GM18858 (cell line): ENCODE data around the gene PHKG1.
"Not testable (repeated sequence)": the region's sequence is repeated elsewhere in the genome, so short reads cannot be mapped to it uniquely, and the experiment has no call there.

Experiments
- ATAC-seq: cut with Tn5 transposase; IDR thresholded peaks from one replicate; pipeline ENCODE4 v1.9.1; 2021; ENCODE audit not compliant: unreplicated experiment

The PHKG1 gene

GRCh38 chr7:56083150-56083785 lies 9.5 kb downstream of the PHKG1 start:
- ATAC-seq, result no peak

GRCh38 chr7:56081626-56082340 lies 11.0 kb downstream of the PHKG1 start:
- ATAC-seq, result no peak

- not testable (repeated sequence) for ATAC-seq
Measured at GRCh38 chr7:56080726-56081435, 11.9 kb downstream of the PHKG1 start.

- no peak for ATAC-seq
Measured at GRCh38 chr7:56079450-56080185, 13.1 kb downstream of the PHKG1 start.

- no peak for ATAC-seq
Measured at GRCh38 chr7:56078196-56078595, 14.6 kb downstream of the PHKG1 start.

- ATAC-seq, result no peak
Measured at GRCh38 chr7:56077681-56078080, 15.1 kb downstream of the PHKG1 start.

GRCh38 chr7:56074371-56074791 lies 18.4 kb downstream of the PHKG1 start:
- ATAC-seq, result peak; percentile 89

GRCh38 chr7:56066376-56066775 lies 26.4 kb downstream of the PHKG1 start:
- not testable (repeated sequence) for ATAC-seq

- ATAC-seq, result peak; percentile 74
Measured at GRCh38 chr7:56063882-56064625, 28.7 kb downstream of the PHKG1 start, which contains the start of gene SUMF2. Gene SUMF2, plus strand, starts transcription at chr7:56064286. Its CDS starts 26 bp downstream, at chr7:56064312.

- ATAC-seq, result no peak
Measured at GRCh38 chr7:56063500-56063881, 29.3 kb downstream of the PHKG1 start.

GRCh38 chr7:56062382-56062781 lies 30.4 kb downstream of the PHKG1 start:
- no peak for ATAC-seq

GRCh38 chr7:56053993-56054392 lies 38.8 kb downstream of the PHKG1 start:
- no peak for ATAC-seq

- no peak for ATAC-seq
Measured at GRCh38 chr7:56053379-56053778, 39.4 kb downstream of the PHKG1 start.

GRCh38 chr7:56051339-56052191 lies 41.2 kb downstream of the PHKG1 start, which contains the start of the genes CCT6A and PSPH:
Gene CCT6A, plus strand, starts transcription at chr7:56051765. Its CDS starts 84 bp downstream, at chr7:56051849.
Gene PSPH, minus strand, starts transcription at chr7:56051444. Its CDS starts 30,232 bp downstream, at chr7:56021212.
- ATAC-seq, result peak; percentile 87

- no peak for ATAC-seq
Measured at GRCh38 chr7:56051053-56051338, 41.8 kb downstream of the PHKG1 start.

GRCh38 chr7:56048763-56049162 lies 44.0 kb downstream of the PHKG1 start:
- ATAC-seq, result not testable (repeated sequence)

GRCh38 chr7:56048245-56048644 lies 44.5 kb downstream of the PHKG1 start:
- no peak for ATAC-seq

GRCh38 chr7:56047446-56048116 lies 45.2 kb downstream of the PHKG1 start:
- ATAC-seq, result not testable (repeated sequence)
